ENCODE measurements around the gene CDH10. TPM values are rescaled to one million over a fixed set of nuclear protein-coding genes. Genes with fewer than 3 reads are reported as not detected.
A peak's percentile ranks its signal among the peaks of the same experiment; 100 is the strongest.

CDH10 gene
- total RNA-seq, 4 donors from 2014 or later: 0.40 TPM; not detected in 3

GRCh38 chr5:24629798-24630197 lies 15.0 kb downstream of the CDH10 start:
- no peak for ATAC-seq
- H3K9me3 ChIP-seq: no peaks in the 10 kb centered on the region

GRCh38 chr5:24624872-24625271 lies 19.9 kb downstream of the CDH10 start:
- TF ChIP-seq, protein P1, sequence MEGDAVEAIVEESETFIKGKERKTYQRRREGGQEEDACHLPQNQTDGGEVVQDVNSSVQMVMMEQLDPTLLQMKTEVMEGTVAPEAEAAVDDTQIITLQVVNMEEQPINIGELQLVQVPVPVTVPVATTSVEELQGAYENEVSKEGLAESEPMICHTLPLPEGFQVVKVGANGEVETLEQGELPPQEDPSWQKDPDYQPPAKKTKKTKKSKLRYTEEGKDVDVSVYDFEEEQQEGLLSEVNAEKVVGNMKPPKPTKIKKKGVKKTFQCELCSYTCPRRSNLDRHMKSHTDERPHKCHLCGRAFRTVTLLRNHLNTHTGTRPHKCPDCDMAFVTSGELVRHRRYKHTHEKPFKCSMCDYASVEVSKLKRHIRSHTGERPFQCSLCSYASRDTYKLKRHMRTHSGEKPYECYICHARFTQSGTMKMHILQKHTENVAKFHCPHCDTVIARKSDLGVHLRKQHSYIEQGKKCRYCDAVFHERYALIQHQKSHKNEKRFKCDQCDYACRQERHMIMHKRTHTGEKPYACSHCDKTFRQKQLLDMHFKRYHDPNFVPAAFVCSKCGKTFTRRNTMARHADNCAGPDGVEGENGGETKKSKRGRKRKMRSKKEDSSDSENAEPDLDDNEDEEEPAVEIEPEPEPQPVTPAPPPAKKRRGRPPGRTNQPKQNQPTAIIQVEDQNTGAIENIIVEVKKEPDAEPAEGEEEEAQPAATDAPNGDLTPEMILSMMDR (IDR thresholded peaks at IDR 0.05): no peak
- no peak for TF ChIP-seq POLR2A (IDR thresholded peaks at IDR 0.05)
- TF ChIP-seq POLR2AphosphoS5 (IDR thresholded peaks at IDR 0.05): no peak
- no peak for TF ChIP-seq EP300 (IDR thresholded peaks at IDR 0.05)
- no peak overlapping the region for H3K4me3 ChIP-seq
- H3K4me1 ChIP-seq: no peaks in the 10 kb centered on the region
- no peaks in the 10 kb centered on the region for H3K9me3 ChIP-seq
- H3K27ac ChIP-seq: no peak overlapping the region
- no peaks in the 10 kb centered on the region for H3K36me3 ChIP-seq
- H3K27me3 ChIP-seq: peaks cover under 1% of the 10 kb centered on the region
- no peak for ATAC-seq

More at GRCh38 chr5:24629798-24630197, 15.0 kb downstream of the CDH10 start:
- H3K27me3 ChIP-seq: peaks cover 5% of the 10 kb centered on the region
- 71 to 100% methylated on average over 1 of the region's 1 CpG for WGBS, 2 donors (ENCODE audit: low coverage in 1 of 2)
- H3K36me3 ChIP-seq: no peaks in the 10 kb centered on the region
- no peak overlapping the region for H3K27ac ChIP-seq
- H3K4me1 ChIP-seq: no peaks in the 10 kb centered on the region
- no peak overlapping the region for H3K4me3 ChIP-seq
- TF ChIP-seq, protein P1 (IDR thresholded peaks at IDR 0.05): no peak
- TF ChIP-seq POLR2AphosphoS5 (IDR thresholded peaks at IDR 0.05) (no peak), EP300 (IDR thresholded peaks at IDR 0.05) (no peak)

DNA sequence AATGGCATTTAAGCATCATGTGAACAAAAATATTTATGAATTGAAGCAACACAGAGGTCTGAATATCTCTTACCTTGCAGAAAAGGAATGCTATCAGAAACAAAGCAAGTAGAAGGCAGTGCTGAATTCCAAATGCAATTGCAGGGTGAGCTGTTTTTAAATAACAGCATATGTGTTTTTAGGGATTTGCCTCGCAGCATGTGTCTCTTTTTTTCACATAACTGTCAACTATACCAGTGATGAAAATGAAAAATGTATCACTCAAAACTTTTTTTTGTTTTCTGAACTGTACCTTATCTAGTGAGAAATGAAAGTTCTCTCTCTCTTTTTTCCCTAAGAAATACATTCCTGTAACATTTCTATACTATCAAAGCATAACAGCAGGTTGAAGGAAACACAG lies 21.2 kb downstream of the CDH10 start:
- TF ChIP-seq POLR2AphosphoS5 (IDR thresholded peaks at IDR 0.05): no peak
- no peak for TF ChIP-seq POLR2A (IDR thresholded peaks at IDR 0.05)
- no peak for ATAC-seq
- Histone ChIP-seq H3K9me3 (no peaks in the 10 kb centered on the region), H3K4me1 (no peaks in the 10 kb centered on the region), H3K4me3 (no peak overlapping the region), H3K27ac (no peak overlapping the region), H3K36me3 (no peaks in the 10 kb centered on the region), H3K27me3 (no peaks in the 10 kb centered on the region)
- WGBS, 2 donors (ENCODE audit: low coverage in 1 of 2): 29 to 40% methylated on average over 1 of the region's 1 CpG

DNA sequence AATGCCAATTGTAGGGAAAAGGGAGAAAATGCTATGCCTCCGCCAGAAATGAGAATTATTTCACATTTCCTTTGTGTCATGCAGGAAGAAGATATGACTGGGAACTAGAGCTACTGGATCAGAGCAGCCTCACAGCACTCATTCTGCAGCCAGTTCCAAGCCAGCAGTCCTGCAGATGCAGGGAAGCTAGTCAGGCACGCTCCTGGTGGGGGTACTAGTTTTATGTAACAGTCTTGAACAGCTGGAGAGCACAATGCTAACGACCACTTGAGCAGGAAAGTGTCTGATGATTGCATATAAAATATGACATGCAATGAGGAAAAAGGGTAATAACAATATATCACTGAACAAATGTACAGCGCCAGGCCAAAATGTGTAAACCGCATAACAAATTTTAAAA lies 21.7 kb downstream of the CDH10 start:
- no peaks in the 10 kb centered on the region for H3K4me1 ChIP-seq
- no peak for ATAC-seq
- TF ChIP-seq POLR2A (IDR thresholded peaks at IDR 0.05) (no peak), POLR2AphosphoS5 (IDR thresholded peaks at IDR 0.05) (no peak), EP300 (IDR thresholded peaks at IDR 0.05) (no peak)
- TF ChIP-seq, protein P1 (IDR thresholded peaks at IDR 0.05): no peak
- no peaks in the 10 kb centered on the region for H3K36me3 ChIP-seq
- no peak overlapping the region for H3K4me3 ChIP-seq
- no peaks in the 10 kb centered on the region for H3K27me3 ChIP-seq
- no peaks in the 10 kb centered on the region for H3K9me3 ChIP-seq
- H3K27ac ChIP-seq: no peak overlapping the region
- WGBS, 2 donors (ENCODE audit: low coverage in 1 of 2): 25 to 30% methylated on average over 5 of the region's 5 CpGs

DNA sequence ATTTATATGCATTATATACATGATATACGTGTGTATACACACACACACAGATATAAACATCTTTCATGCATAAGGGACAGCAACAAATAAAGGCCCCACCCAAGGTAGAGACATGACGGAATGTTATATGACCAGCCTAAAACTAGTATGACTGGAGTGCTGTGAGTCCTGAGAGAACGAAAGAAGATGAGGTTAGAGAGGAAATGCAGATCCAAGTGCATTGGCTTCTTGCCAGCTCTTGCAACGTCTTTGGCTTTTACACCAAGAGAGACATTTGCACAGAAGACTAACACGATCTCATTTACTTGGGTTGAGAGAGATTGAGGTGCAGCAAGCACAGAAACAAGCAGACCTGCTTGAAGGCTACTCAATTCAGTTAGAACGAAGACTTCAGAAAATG lies 23.0 kb downstream of the CDH10 start:
- TF ChIP-seq, protein P1 (IDR thresholded peaks at IDR 0.05): no peak
- TF ChIP-seq POLR2A (IDR thresholded peaks at IDR 0.05): no peak
- TF ChIP-seq EP300 (IDR thresholded peaks at IDR 0.05): no peak
- whole genome bisulfite sequencing, 2 donors (ENCODE audit: low coverage in 1 of 2): 13 to 25% methylated on average over 6 of the region's 6 CpGs
- Histone ChIP-seq H3K4me1 (no peaks in the 10 kb centered on the region), H3K36me3 (no peaks in the 10 kb centered on the region), H3K9me3 (no peaks in the 10 kb centered on the region), H3K27me3 (no peaks in the 10 kb centered on the region), H3K27ac (no peak overlapping the region), H3K4me3 (no peak overlapping the region)
- ATAC-seq: peak; percentile 55
